ENCODE results near the gene FUT9.

FUT9 gene

GRCh38 chr6:96015518-96016333, at the start of gene FUT9:
TSS of gene FUT9 (plus strand) at chr6:96015974. CDS start at chr6:96203156, 187,182 bp downstream.
- no peak for DNase-seq

- DNase-seq, result no peak
Measured at GRCh38 chr6:95967594-95967993, 48.2 kb upstream of the FUT9 start.

GRCh38 chr6:95973976-95974375, 41.8 kb upstream of the FUT9 start:
- no peak for DNase-seq

- DNase-seq, result no peak
Measured at GRCh38 chr6:95978230-95978629, 37.5 kb upstream of the FUT9 start.

- no peak for DNase-seq
Measured at GRCh38 chr6:95991906-95992305, 23.9 kb upstream of the FUT9 start.

GRCh38 chr6:95994151-95994550, 21.6 kb upstream of the FUT9 start:
- no peak for DNase-seq

GRCh38 chr6:95998133-95998532, 17.6 kb upstream of the FUT9 start:
- no peak for DNase-seq

- DNase-seq, result no peak
Measured at GRCh38 chr6:96001891-96002575, 13.7 kb upstream of the FUT9 start.

GRCh38 chr6:96002576-96002910, 13.2 kb upstream of the FUT9 start:
- no peak for DNase-seq

GRCh38 chr6:96002912-96003311, 12.9 kb upstream of the FUT9 start:
- DNase-seq, result no peak

- DNase-seq, result no peak
Measured at GRCh38 chr6:96007663-96008062, 8.1 kb upstream of the FUT9 start.

- DNase-seq, result no peak
Measured at GRCh38 chr6:96013531-96013930, 2.2 kb upstream of the FUT9 start.

GRCh38 chr6:96014846-96015517, 792 bp upstream of the FUT9 start:
- DNase-seq, result no peak

- DNase-seq, result no peak
Measured at GRCh38 chr6:96016334-96017069, 728 bp downstream of the FUT9 start.

GRCh38 chr6:96017070-96017359, 1.2 kb downstream of the FUT9 start:
- DNase-seq, result no peak

GRCh38 chr6:96022225-96022624, 6.5 kb downstream of the FUT9 start:
- no peak for DNase-seq

- no peak for DNase-seq
Measured at GRCh38 chr6:96032661-96033060, 16.9 kb downstream of the FUT9 start.

GRCh38 chr6:96051555-96051954, 35.8 kb downstream of the FUT9 start:
- no peak for DNase-seq

- DNase-seq, result no peak
Measured at GRCh38 chr6:96058082-96058481, 42.3 kb downstream of the FUT9 start.

- no peak for DNase-seq
Measured at GRCh38 chr6:96059586-96059985, 43.8 kb downstream of the FUT9 start.

GRCh38 chr6:96060249-96060648, 44.5 kb downstream of the FUT9 start:
- DNase-seq, result no peak

GRCh38 chr6:96065213-96065612, 49.4 kb downstream of the FUT9 start:
- no peak for DNase-seq

- no peak for DNase-seq
Measured at GRCh38 chr6:96066376-96066775, 50.6 kb downstream of the FUT9 start.

- DNase-seq, result no peak
Measured at GRCh38 chr6:96073555-96073954, 57.8 kb downstream of the FUT9 start.
